PC-9 (cell line): ENCODE measurements around the gene TIGD4.

Experiments used
- EZH2 ChIP-seq: fragments of 200-600 bp; sonication (generic); IDR thresholded peaks from 2 replicates; pipeline ENCODE4 v1.8.0; 2017; ENCODE audit warnings: antibody characterized with exemption, low read depth
- TF ChIP-seq, protein P1 (sequence below): fragments of 200-600 bp; sonication (generic); conservative IDR thresholded peaks from 2 replicates; pipeline ENCODE4 v1.6.1; 2017; ENCODE audit warnings: mixed run types, antibody characterized with exemption, mild to moderate bottlenecking, moderate library complexity

DNA sequence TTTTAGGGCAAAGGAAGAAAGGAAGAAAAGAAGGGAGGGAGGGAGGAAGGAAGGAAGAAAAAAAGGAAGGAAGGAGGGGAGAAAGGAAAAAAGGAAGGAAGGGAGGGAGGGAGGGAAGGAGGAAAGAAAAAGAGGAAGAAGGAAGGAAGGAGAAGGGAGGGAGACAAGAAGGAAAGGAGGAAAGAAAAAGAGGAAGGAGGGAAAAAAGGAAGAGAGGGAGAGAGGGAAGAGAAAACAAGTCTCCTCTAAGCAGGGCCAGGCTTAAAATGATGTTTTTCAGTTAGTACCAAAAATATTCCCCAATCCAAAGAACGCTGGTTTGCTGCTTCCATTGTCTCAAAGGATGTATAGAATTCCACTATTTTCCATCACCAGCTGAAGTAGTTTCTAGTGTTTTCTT lies 2.0 kb downstream of the TIGD4 start:
- TF ChIP-seq, protein P1, sequence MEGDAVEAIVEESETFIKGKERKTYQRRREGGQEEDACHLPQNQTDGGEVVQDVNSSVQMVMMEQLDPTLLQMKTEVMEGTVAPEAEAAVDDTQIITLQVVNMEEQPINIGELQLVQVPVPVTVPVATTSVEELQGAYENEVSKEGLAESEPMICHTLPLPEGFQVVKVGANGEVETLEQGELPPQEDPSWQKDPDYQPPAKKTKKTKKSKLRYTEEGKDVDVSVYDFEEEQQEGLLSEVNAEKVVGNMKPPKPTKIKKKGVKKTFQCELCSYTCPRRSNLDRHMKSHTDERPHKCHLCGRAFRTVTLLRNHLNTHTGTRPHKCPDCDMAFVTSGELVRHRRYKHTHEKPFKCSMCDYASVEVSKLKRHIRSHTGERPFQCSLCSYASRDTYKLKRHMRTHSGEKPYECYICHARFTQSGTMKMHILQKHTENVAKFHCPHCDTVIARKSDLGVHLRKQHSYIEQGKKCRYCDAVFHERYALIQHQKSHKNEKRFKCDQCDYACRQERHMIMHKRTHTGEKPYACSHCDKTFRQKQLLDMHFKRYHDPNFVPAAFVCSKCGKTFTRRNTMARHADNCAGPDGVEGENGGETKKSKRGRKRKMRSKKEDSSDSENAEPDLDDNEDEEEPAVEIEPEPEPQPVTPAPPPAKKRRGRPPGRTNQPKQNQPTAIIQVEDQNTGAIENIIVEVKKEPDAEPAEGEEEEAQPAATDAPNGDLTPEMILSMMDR, result no peak
- no peak for TF ChIP-seq EZH2
